Measurements from ENCODE around the gene SLC22A1. TPM values are rescaled to one million over a fixed set of nuclear protein-coding genes. Genes with fewer than 3 reads are reported as not detected.

The SLC22A1 gene
- total and polyA plus RNA-seq, 2 of the 8 experiments (the other 6 are each of a cell fraction or from before 2014, with no cell fraction given): 0.12 to 0.45 TPM

DNA sequence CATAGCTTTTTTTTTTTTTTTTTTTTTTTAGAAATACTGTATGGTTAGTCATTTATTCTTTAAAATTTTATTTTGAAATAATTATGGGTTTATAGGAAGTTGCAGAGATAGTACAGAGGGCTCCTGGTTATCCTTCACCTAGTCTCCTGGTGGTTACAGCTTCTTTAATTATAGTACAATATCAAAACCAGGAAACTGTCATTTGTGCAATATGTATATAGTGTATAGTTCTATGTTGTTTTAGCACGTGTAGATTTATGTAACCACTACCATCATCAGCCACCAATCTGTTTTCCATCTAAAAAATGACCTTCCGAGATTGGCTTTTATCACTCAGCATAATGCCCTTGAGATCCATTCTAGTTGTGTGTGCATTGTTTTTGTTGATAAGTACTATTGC is 82.3 kb downstream of the SLC22A1 start:
- Histone ChIP-seq H3K4me2 (ENCODE audit: insufficient read depth in 1 of 2, low read depth in 2 of 2, low read length in 2 of 2) (no peak overlapping the region), H3K9me3 (ENCODE audit: insufficient read depth in 2 of 2, low read depth in 1 of 2, low read length in 1 of 2) (peaks cover 12 to 13% of the 10 kb centered on the region in 2 experiments; a peak in 3 of 4 replicates), H3K79me2 (ENCODE audit: control insufficient read depth in 1 of 2, insufficient read depth in 2 of 2, low read length in 2 of 2) (no peaks in the 10 kb centered on the region), H2BK15ac (ENCODE audit: low read length) (no peak overlapping the region), H2BK12ac (ENCODE audit: low read depth, low read length) (no peak overlapping the region), H3K18ac (ENCODE audit: extremely low read depth, low read length) (no peak overlapping the region), H2BK20ac (ENCODE audit: low read length) (no peak overlapping the region), H4K91ac (replicated peaks; ENCODE audit: insufficient read length, low read length) (no peak overlapping the region), H3K23ac (ENCODE audit: insufficient read length) (no peak overlapping the region), H3K27ac (ENCODE audit: low read depth, low read length) (no peak overlapping the region), H3K4me1 (replicated peaks in 1 of 4; ENCODE audit: control insufficient read depth in 3 of 4, insufficient read depth in 4 of 4, low read length in 3 of 4) (no peaks in the 10 kb centered on the region), H3K36me3 (ENCODE audit: control insufficient read depth in 2 of 4, insufficient read depth in 4 of 4, low read length in 3 of 4) (peaks cover 0 to 3% (median 0%) of the 10 kb centered on the region in 4 experiments; a peak in 2 of 8 replicates), H3K27me3 (replicated peaks in 1 of 4; ENCODE audit: control insufficient read depth in 3 of 4, extremely low read depth in 1 of 4, insufficient read depth in 3 of 4, low read length in 3 of 4) (peaks cover 0 to 2% (median 0%) of the 10 kb centered on the region in 4 experiments; a peak in 1 of 7 replicates), H3K14ac (ENCODE audit: insufficient read length) (no peak overlapping the region), H3K23me2 (ENCODE audit: low read depth, low read length) (no peaks in the 10 kb centered on the region), H3K4me3 (ENCODE audit: extremely low read depth in 1 of 4, insufficient read depth in 2 of 4, low read depth in 3 of 4, low read length in 4 of 4) (no peak overlapping the region), H4K8ac (ENCODE audit: extremely low read depth, insufficient read depth, low read length) (no peak overlapping the region), H2AFZ (ENCODE audit: low read length) (no peak overlapping the region), H2AK5ac (ENCODE audit: low read depth, low read length) (no peak overlapping the region), H3K9ac (replicated peaks in 1 of 4; ENCODE audit: extremely low read depth in 1 of 4, low read depth in 3 of 4, low read length in 3 of 4) (no peak overlapping the region), H4K20me1 (replicated peaks in 1 of 2; ENCODE audit: control insufficient read depth in 1 of 2, insufficient read depth in 2 of 2, low read length in 2 of 2) (no peaks in the 10 kb centered on the region), H2BK120ac (replicated peaks; ENCODE audit: low read depth, low read length) (no peak overlapping the region), H3K79me1 (ENCODE audit: low read depth, low read length) (no peaks in the 10 kb centered on the region), H3K56ac (replicated peaks; ENCODE audit: insufficient read length, low read depth, low read length) (no peak overlapping the region), H4K5ac (ENCODE audit: insufficient read length, low read depth, low read length) (no peak overlapping the region), H2BK5ac (ENCODE audit: low read depth, low read length) (no peak overlapping the region), H3K4ac (replicated peaks; ENCODE audit: insufficient read length, low read depth, low read length) (no peak overlapping the region)
- FAIRE-seq (no peak), DNase-seq (ENCODE audit: low read depth in 1 of 2, low spot score in 2 of 2) (no peak)
- 89% methylated on average over 2 of the region's 2 CpGs; no CpG with 5 or more reads in 1 of the 2 experiments for WGBS, 2 experiments (ENCODE audit: extremely low coverage in 1 of 2, insufficient coverage in 1 of 2, insufficient read length in 1 of 2, insufficient replicate concordance in 2 of 2, low coverage in 1 of 2, low lambda C conversion rate in 2 of 2, missing lambda C conversion rate in 1 of 2)
- TF ChIP-seq TBP (IDR thresholded peaks at IDR 0.05; ENCODE audit: low read depth, low read length): no peak
- TF ChIP-seq YY1 (IDR thresholded peaks at IDR 0.05; ENCODE audit: low read depth, low read length): no peak
- no peak for TF ChIP-seq CTBP2 (IDR thresholded peaks at IDR 0.05; ENCODE audit: borderline replicate concordance, insufficient read depth, insufficient read length, low read length)
- TF ChIP-seq, protein P1, sequence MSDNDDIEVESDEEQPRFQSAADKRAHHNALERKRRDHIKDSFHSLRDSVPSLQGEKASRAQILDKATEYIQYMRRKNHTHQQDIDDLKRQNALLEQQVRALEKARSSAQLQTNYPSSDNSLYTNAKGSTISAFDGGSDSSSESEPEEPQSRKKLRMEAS (IDR thresholded peaks at IDR 0.05): no peak
- TF ChIP-seq RBBP5 (IDR thresholded peaks at IDR 0.05; ENCODE audit: borderline replicate concordance, low read depth, low read length): no peak
- POLR2A ChIA-PET (ENCODE audit: partially characterized antibody): no interaction called here
- CTCF ChIA-PET (ENCODE audit: partially characterized antibody): interaction anchor here (1.2 to 1.7 kb wide), 2 partner anchors 16 to 115 kb away, joined by 3 to 4 read pairs; no protein-coding TSS in a partner anchor
